ENCODE data around the gene KAZN. TPM values are rescaled to one million over a fixed set of nuclear protein-coding genes. Genes with fewer than 3 reads are reported as not detected.

KAZN gene
- total and polyA plus RNA-seq, 2 of the 8 experiments (the other 6 are each of a cell fraction or from before 2014, with no cell fraction given), result 3.7 to 11.8 TPM

GRCh38 chr1:15141935-15142539, 543.6 kb downstream of the KAZN start:
- no peak overlapping the region for H4K91ac ChIP-seq (replicated peaks; ENCODE audit: insufficient read length, low read length)
- H4K5ac ChIP-seq (ENCODE audit: insufficient read length, low read depth, low read length), result no peak overlapping the region
- H3K4ac ChIP-seq (replicated peaks; ENCODE audit: insufficient read length, low read depth, low read length), result no peak overlapping the region
- no peak for DNase-seq (ENCODE audit: low read depth in 1 of 2, low spot score in 2 of 2)
- H4K20me1 ChIP-seq (replicated peaks in 1 of 2; ENCODE audit: control insufficient read depth in 1 of 2, insufficient read depth in 2 of 2, low read length in 2 of 2), result no peaks in the 10 kb centered on the region
- H2BK120ac ChIP-seq (replicated peaks; ENCODE audit: low read depth, low read length), result no peak overlapping the region
- no peak overlapping the region for H3K27ac ChIP-seq (ENCODE audit: low read depth, low read length)
- H3K27me3 ChIP-seq (replicated peaks in 1 of 4; ENCODE audit: control insufficient read depth in 3 of 4, extremely low read depth in 1 of 4, insufficient read depth in 3 of 4, low read length in 3 of 4), result 0 out of 7 replicates have a peak, but pooled peaks cover 0 to 4% (median 0%) of the 10 kb centered on the region in 4 experiments
- no peak overlapping the region for H3K4me2 ChIP-seq (ENCODE audit: insufficient read depth in 1 of 2, low read depth in 2 of 2, low read length in 2 of 2)
- FAIRE-seq, result no peak
- no peak overlapping the region for H4K8ac ChIP-seq (ENCODE audit: extremely low read depth, insufficient read depth, low read length)
- H3K9ac ChIP-seq (replicated peaks in 1 of 4; ENCODE audit: extremely low read depth in 1 of 4, low read depth in 3 of 4, low read length in 3 of 4), result no peak overlapping the region
- 0 out of 4 replicates have a peak, but pooled peaks cover 0 to 2% of the 10 kb centered on the region in 2 experiments for H3K9me3 ChIP-seq (ENCODE audit: insufficient read depth in 2 of 2, low read depth in 1 of 2, low read length in 1 of 2)
- no peak overlapping the region for H2BK5ac ChIP-seq (ENCODE audit: low read depth, low read length)
- no peak overlapping the region for H2AFZ ChIP-seq (ENCODE audit: low read length)
- H3K56ac ChIP-seq (replicated peaks; ENCODE audit: insufficient read length, low read depth, low read length), result no peak overlapping the region
- H2AK5ac ChIP-seq (ENCODE audit: low read depth, low read length), result no peak overlapping the region
- H2BK20ac ChIP-seq (ENCODE audit: low read length), result no peak overlapping the region
- H3K23ac ChIP-seq (ENCODE audit: insufficient read length), result no peak overlapping the region
- no peak overlapping the region for H3K4me3 ChIP-seq (ENCODE audit: extremely low read depth in 1 of 4, insufficient read depth in 2 of 4, low read depth in 3 of 4, low read length in 4 of 4)
- H2BK12ac ChIP-seq (ENCODE audit: low read depth, low read length), result no peak overlapping the region
- H3K4me1 ChIP-seq (replicated peaks in 1 of 4; ENCODE audit: control insufficient read depth in 3 of 4, insufficient read depth in 4 of 4, low read length in 3 of 4), result peaks cover 0 to 11% (median 6%) of the 10 kb centered on the region in 4 experiments; a peak in 5 of 7 replicates
- H3K14ac ChIP-seq (ENCODE audit: insufficient read length), result no peak overlapping the region
- no peak overlapping the region for H2BK15ac ChIP-seq (ENCODE audit: low read length)
- no peaks in the 10 kb centered on the region for H3K79me2 ChIP-seq (ENCODE audit: control insufficient read depth in 1 of 2, insufficient read depth in 2 of 2, low read length in 2 of 2)
- ChIA-PET POLR2A (ENCODE audit: partially characterized antibody) (interaction anchor here (0.9 kb wide), 1 partner anchor 60 kb away, joined by 3 read pairs; no protein-coding TSS in a partner anchor), CTCF (ENCODE audit: partially characterized antibody) (interaction anchor here (1.6 to 3.7 kb wide), 3 partner anchors 10 to 72 kb away, joined by 3 to 18 read pairs (median 13); partner anchors contain the start of gene TMEM51)
- WGBS, 2 experiments (ENCODE audit: extremely low coverage in 1 of 2, insufficient coverage in 1 of 2, insufficient read length in 1 of 2, insufficient replicate concordance in 2 of 2, low coverage in 1 of 2, low lambda C conversion rate in 2 of 2, missing lambda C conversion rate in 1 of 2), result 92% methylated on average over 6 of the region's 6 CpGs; no CpG with 5 or more reads in 1 of the 2 experiments
- no peaks in the 10 kb centered on the region for H3K36me3 ChIP-seq (ENCODE audit: control insufficient read depth in 2 of 4, insufficient read depth in 4 of 4, low read length in 3 of 4)
- no peak overlapping the region for H3K18ac ChIP-seq (ENCODE audit: extremely low read depth, low read length)
- no peaks in the 10 kb centered on the region for H3K23me2 ChIP-seq (ENCODE audit: low read depth, low read length)
- no peaks in the 10 kb centered on the region for H3K79me1 ChIP-seq (ENCODE audit: low read depth, low read length)
- TF ChIP-seq SAP30 (IDR thresholded peaks at IDR 0.05; ENCODE audit: insufficient read depth, insufficient replicate concordance, low read length) (no peak), TAF1 (IDR thresholded peaks at IDR 0.05; ENCODE audit: low read depth, low read length) (no peak), RFX5 (IDR thresholded peaks at IDR 0.05; ENCODE audit: borderline replicate concordance, low read depth, low read length) (no peak), MAFK (IDR thresholded peaks at IDR 0.05; ENCODE audit: low read depth, low read length) (no peak), TBP (IDR thresholded peaks at IDR 0.05; ENCODE audit: low read depth, low read length) (no peak), SUZ12 (IDR thresholded peaks at IDR 0.05; ENCODE audit: low read length) (no peak), FOSL1 (IDR thresholded peaks at IDR 0.05; ENCODE audit: insufficient read depth, low read depth, low read length) (no peak), CEBPB (IDR thresholded peaks at IDR 0.05; ENCODE audit: low read depth, low read length) (no peak), E2F6 (IDR thresholded peaks at IDR 0.05) (no peak), NRF1 (IDR thresholded peaks at IDR 0.05; ENCODE audit: low read depth, low read length) (no peak), RBBP5 (IDR thresholded peaks at IDR 0.05; ENCODE audit: borderline replicate concordance, low read depth, low read length) (no peak), TCF12 (IDR thresholded peaks at IDR 0.05; ENCODE audit: low read depth, low read length) (no peak), ASH2L (IDR thresholded peaks at IDR 0.05; ENCODE audit: low read length) (no peak)
